LNCaP clone FGC (cell line): ENCODE results near the gene CENPH.

Experiments used
- DNase-seq: peaks from one replicate; pipeline ENCODE4 v3.0.0-alpha.2; 2011; ENCODE audit warnings: low read depth
- H3K4me3 ChIP-seq: 2 replicates; pipeline ENCODE4 v1.5.1; 2011; ENCODE audit warnings: mild to moderate bottlenecking, low read depth, low read length, control low read depth
- CTCF ChIP-seq: IDR thresholded peaks from 2 replicates; pipeline ENCODE4 v1.5.1; 2012; ENCODE audit warnings: mild to moderate bottlenecking; ENCODE audit not compliant: control insufficient read depth, insufficient read depth; ENCODE audit errors: extremely low read depth

The CENPH gene

GRCh38 chr5:69257577-69257976, 68.2 kb downstream of the CENPH start:
- TF ChIP-seq CTCF: no peak
- DNase-seq: no peak
- H3K4me3 ChIP-seq: no peak overlapping the region
